CMK (cell line): ENCODE measurements around the gene EIF3I.

ENCODE experiments used
- DNase-seq: peaks from one replicate; pipeline ENCODE4 v3.0.0-alpha.2; 2010; ENCODE audit warnings: low read depth

Gene EIF3I

DNA sequence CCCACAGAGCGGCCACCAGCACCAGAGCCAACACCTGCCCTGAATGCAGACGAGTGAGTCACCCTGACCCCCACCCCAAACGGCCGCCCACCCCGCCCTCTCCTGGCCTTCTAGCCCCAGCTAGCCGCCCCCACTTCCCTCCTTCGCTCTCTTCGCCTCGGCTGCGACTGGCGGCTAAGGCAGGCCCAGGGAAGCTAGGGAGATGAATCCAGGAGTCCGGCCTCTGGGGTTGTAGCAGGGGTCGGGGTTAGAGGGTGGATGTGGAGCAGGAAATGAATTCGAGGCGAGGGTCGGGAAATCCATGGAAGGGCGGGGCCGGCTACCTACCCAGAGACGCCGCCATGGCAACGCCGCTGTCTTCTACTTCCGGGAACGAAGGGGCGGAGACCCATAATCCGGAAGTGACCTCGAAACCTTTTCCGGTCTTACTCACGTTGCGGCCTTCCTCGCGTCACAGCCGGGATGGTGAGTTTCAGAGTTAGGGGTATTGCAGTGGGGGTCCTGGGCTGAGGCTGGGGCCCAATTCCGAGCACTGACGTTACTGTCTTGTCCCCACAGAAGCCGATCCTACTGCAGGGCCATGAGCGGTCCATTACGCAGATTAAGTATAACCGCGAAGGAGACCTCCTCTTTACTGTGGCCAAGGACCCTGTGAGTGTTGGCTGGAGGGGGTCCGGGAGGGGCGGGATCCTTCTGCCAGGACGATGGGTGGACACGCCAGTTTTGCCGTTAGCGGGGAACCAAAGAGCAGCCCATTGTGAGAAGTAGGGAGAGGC lies at the start of gene EIF3I, which contains the start of gene TMEM234:
EIF3I (plus strand) TSS at position 428 of the 776 bp plus-strand sequence; CDS start at position 463, 35 bp downstream.
TMEM234 (minus strand) TSS at position 374 of the 776 bp plus-strand sequence; CDS start at position 343, 31 bp downstream.
- DNase-seq: peak; percentile 84

DNA sequence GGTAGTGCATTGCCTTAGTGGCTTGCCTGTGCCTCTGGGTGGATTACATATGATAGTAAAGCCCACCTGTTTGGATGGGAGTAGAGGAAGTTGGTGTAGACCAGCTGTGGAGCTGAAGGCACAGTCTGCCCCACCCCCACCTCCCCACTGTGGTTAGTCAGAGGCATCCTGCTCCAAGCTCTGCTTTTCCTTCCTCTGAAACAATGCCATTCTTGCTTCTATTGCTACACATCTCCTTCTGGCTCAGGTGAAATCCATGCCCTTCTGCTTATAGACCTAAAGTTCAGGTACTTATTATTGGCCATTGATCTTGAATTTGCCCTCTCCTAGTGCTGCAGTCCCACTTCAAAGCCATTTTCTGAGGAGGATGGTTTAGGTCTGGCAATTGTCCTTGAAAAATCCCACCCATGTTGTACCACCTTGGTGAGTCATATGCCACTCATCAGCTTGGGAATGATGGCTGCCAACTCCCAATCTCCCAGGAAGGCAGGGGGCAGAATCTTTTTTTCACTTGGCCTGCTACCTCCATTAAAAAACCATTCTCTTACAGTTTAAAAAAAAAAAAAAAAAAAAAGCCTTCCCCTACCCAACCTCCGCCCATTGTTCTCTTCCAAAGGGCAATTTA lies 49.5 kb upstream of the EIF3I start:
- no peak for DNase-seq

GRCh38 chr1:32178380-32179192 lies 43.6 kb upstream of the EIF3I start:
- DNase-seq: no peak

GRCh38 chr1:32179193-32179442 lies 43.1 kb upstream of the EIF3I start:
- DNase-seq: no peak

DNA sequence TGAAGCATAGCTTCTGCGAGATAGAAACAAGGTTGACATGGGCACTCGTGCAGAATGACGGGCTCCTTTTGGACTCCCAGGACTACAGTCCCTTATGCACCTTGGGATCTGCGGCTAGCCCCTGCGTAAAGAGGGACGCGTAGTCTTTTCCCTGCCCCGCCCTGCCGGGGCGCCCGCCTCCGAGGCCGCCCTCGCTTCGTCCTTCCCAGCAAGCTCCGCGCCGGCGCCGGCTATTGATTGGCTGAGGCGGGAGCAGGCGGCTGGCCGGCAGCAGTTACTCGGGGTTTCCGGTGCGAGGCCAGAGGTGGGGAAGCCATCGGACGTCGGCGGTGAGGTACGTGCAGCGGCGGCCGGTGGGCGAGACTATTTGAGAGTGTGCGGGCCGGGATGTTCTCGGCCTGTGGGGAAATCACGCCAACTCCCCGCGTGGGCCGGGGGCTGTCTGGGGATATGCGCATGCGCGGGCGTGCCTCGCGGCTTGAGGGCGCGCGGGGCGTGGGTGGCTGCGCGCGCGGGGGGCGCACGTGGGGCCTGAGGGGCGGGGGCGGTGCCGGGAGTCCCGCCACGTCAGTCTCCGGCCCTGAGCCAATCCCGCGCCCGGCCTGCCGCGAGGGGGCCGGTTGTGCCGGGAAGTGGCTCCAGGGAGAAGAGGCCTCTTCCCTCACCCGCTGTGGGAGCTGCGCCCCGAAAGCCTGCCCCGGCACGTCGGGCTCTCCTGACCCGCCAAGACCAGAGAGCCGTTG lies 42.6 kb upstream of the EIF3I start, which contains the start of gene TXLNA:
TXLNA (plus strand) TSS at position 233 of the 743 bp plus-strand sequence. CDS start 671 bp downstream, outside the sequence.
- peak; percentile 87 for DNase-seq

GRCh38 chr1:32180186-32181060 lies 41.8 kb upstream of the EIF3I start:
- DNase-seq: no peak

- DNase-seq: no peak
Observed at GRCh38 chr1:32181065-32181464, 41.1 kb upstream of the EIF3I start.

- DNase-seq: no peak
Observed at GRCh38 chr1:32181563-32181962, 40.6 kb upstream of the EIF3I start.

- DNase-seq: no peak
Observed at GRCh38 chr1:32182060-32182459, 40.1 kb upstream of the EIF3I start.

GRCh38 chr1:32184650-32185049 lies 37.6 kb upstream of the EIF3I start:
- DNase-seq: no peak

GRCh38 chr1:32186077-32186476 lies 36.1 kb upstream of the EIF3I start:
- no peak for DNase-seq

- DNase-seq: no peak
Observed at GRCh38 chr1:32186491-32186890, 35.7 kb upstream of the EIF3I start.

DNA sequence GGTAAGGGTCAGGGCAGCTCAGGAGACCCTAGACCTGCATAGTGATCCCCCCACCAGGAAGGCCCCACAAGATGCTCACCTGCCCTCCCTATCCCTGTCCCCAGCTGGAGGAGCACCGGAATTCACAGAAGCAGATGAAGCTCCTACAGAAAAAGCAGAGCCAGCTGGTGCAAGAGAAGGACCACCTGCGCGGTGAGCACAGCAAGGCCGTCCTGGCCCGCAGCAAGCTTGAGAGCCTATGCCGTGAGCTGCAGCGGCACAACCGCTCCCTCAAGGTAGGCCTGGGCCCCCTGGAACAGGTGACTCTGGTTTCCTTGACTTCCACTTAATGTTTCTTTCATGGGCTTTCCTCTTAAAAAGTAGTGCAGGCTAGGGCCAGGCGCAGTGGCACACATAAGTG lies 34.4 kb upstream of the EIF3I start:
- DNase-seq: no peak

GRCh38 chr1:32192220-32192948 lies 29.8 kb upstream of the EIF3I start:
- DNase-seq: no peak

GRCh38 chr1:32194984-32195383 lies 27.2 kb upstream of the EIF3I start:
- DNase-seq: no peak

DNA sequence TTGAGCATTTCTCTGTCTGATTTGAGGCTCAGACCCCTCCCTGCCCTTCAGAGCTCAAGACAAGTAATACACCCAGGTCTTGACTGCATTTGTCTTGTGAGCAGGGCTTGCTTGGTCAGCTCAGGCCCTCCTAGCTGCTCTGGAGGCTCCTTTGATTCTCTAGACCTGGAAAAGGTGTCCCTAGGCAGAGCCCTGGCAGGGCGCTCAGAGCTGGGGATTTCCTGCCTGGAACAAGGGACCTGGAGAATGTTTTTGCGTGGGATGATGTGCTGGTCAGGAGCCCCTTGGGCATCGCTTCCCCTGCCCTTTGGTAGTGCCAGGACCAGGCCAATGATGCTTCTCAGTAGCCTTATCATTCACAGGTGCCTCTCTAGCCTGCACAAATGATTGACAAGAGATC lies 26.7 kb upstream of the EIF3I start:
- no peak for DNase-seq

DNA sequence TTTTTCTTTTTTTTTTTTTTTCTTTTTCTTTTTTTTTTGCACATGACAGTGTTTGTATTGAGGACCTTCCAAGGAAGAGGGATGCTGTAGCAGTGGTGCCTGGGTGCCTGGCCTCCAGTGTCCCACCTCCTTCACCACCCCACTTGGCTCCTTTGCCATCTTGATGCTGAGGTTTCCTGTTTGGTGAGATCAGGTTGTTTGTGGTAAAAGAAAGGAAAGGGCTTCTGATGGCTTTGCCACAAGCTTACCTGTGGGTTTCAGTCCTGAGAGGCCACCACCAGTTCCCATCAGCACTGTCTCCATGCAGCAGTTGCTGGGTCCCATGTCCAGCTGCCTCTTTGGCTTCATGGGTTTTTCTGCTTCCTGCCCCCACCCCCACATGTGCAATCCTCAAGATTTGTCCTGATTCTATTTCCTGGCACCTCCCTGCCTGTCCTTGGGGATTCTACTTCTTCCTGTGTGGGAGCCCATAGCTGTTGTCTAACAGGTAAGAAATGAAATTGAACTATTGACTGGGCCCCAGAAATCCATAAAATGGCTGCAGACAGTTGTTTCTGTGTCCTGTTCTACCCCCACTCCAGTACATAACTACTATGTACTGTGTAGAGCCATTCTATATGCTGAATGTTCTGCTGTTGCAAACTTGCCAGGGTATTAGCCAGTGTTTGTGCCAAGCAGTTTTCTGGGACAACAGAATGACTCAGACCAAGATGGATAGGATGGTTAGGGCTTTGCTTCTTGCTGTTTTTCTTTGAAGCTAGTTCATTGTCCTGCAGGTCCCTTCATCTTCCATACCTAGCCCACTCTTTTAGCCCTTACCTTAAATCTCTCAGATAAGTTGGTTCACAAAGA lies 26.0 kb upstream of the EIF3I start:
- no peak for DNase-seq

GRCh38 chr1:32197074-32197473 lies 25.1 kb upstream of the EIF3I start:
- no peak for DNase-seq

- DNase-seq: no peak
Observed at GRCh38 chr1:32197837-32198236, 24.4 kb upstream of the EIF3I start.
